GM18868 (cell line): ENCODE results near the gene C4B.
"Not testable (repeated sequence)": the region's sequence is repeated elsewhere in the genome, so short reads cannot be mapped to it uniquely, and the experiment has no call there.

ENCODE experiments used
- ATAC-seq: cut with Tn5 transposase; IDR thresholded peaks from one replicate; pipeline ENCODE4 v1.9.1; 2021; ENCODE audit warnings: mild to moderate bottlenecking, moderate library complexity; ENCODE audit not compliant: unreplicated experiment

Gene C4B

GRCh38 chr6:32035283-32036013 is 20.9 kb downstream of the C4B start:
- ATAC-seq: not testable (repeated sequence)

- ATAC-seq: not testable (repeated sequence)
These were observed 22.5 kb downstream of the C4B start for GRCh38 chr6:32037136-32037535.

GRCh38 chr6:32037598-32038524 is 23.3 kb downstream of the C4B start, which contains the start of gene CYP21A2:
CYP21A2 (plus strand) TSS chr6:32038415; CDS start chr6:32038423, 8 bp downstream.
- not testable (repeated sequence) for ATAC-seq

GRCh38 chr6:32038878-32039277 is 24.3 kb downstream of the C4B start:
- ATAC-seq: not testable (repeated sequence)

- not testable (repeated sequence) for ATAC-seq
These were observed 25.0 kb downstream of the C4B start for GRCh38 chr6:32039321-32040274.

- ATAC-seq: not testable (repeated sequence)
These were observed 25.9 kb downstream of the C4B start for GRCh38 chr6:32040299-32041049.

- ATAC-seq: not testable (repeated sequence)
These were observed 26.4 kb downstream of the C4B start for GRCh38 chr6:32041050-32041321.

- ATAC-seq: not testable (repeated sequence)
These were observed 26.8 kb downstream of the C4B start for GRCh38 chr6:32041385-32041784.

GRCh38 chr6:32042276-32042675 is 27.7 kb downstream of the C4B start:
- not testable (repeated sequence) for ATAC-seq

- not testable (repeated sequence) for ATAC-seq
These were observed 29.2 kb downstream of the C4B start for GRCh38 chr6:32043589-32044380.

- ATAC-seq: not testable (repeated sequence)
These were observed 30.3 kb downstream of the C4B start for GRCh38 chr6:32044916-32045315.

GRCh38 chr6:32045811-32046449 is 31.3 kb downstream of the C4B start:
- no peak for ATAC-seq

GRCh38 chr6:32046450-32047083 is 32.0 kb downstream of the C4B start:
- no peak for ATAC-seq

- no peak for ATAC-seq
These were observed 32.5 kb downstream of the C4B start for GRCh38 chr6:32047084-32047478.

- ATAC-seq: no peak
These were observed 32.9 kb downstream of the C4B start for GRCh38 chr6:32047539-32047854.

GRCh38 chr6:32047855-32048766 is 33.5 kb downstream of the C4B start:
- ATAC-seq: no peak

- not testable (repeated sequence) for ATAC-seq
These were observed 34.6 kb downstream of the C4B start for GRCh38 chr6:32049149-32049548.
